Jurkat, Clone E6-1 (cell line): ENCODE results near the gene PRSS12.
"Not testable (repeated sequence)": the region's sequence is repeated elsewhere in the genome, so short reads cannot be mapped to it uniquely, and the experiment has no call there.

Experiments used
- DNase-seq: peaks from one replicate; pipeline ENCODE4 v3.0.0-alpha.2; 2011; ENCODE audit warnings: low read depth, low spot score
- H3K4me3 ChIP-seq: 2 replicates; pipeline ENCODE4 v1.5.1; 2011; ENCODE audit warnings: mild to moderate bottlenecking, low read length, control low read depth, moderate library complexity

The PRSS12 gene

DNA sequence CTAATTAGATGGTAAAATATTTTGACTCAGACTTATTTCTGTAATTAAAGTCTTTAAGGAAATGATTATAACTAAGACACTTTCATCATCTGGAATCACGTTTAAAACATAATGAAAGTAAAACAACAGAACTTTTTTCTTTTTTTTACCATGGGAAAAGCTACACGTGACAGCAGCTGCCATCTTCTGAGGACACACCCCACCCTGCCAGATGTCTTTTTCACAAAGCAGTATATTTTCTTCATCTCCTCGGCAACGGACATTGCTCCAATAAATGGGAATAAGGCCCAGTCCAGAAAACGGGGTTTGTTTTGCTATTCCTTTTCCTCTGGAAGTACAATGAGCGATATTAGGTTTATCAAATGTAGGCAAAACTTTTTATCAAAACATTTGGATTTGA is 17.5 kb downstream of the PRSS12 start:
- H3K4me3 ChIP-seq: no peak overlapping the region
- no peak for DNase-seq

DNA sequence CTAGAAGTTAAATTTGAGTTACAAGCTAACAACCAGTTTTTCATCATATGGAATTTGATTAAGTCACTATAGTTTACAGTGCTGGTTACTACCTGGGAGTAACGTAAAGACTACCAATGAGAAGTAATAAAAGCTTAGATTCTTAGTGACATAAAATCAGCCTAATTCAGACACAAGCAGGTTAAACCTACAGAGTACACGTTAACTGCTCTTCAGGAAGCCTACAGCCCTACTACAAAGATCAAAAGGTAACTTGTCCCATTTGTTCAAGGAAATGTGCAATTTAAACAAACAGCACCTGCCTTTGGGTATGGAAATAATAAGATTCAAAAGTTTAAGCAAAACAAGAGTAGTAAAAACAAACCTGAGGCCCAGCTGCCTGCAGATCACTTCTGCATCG is 21.5 kb downstream of the PRSS12 start:
- DNase-seq: no peak
- no peak overlapping the region for H3K4me3 ChIP-seq

GRCh38 chr4:118329849-118330248 is 23.0 kb downstream of the PRSS12 start:
- DNase-seq: no peak
- H3K4me3 ChIP-seq: no peak overlapping the region

- no peak overlapping the region for H3K4me3 ChIP-seq
- no peak for DNase-seq
Observed at GRCh38 chr4:118327554-118328241, 25.1 kb downstream of the PRSS12 start.

DNA sequence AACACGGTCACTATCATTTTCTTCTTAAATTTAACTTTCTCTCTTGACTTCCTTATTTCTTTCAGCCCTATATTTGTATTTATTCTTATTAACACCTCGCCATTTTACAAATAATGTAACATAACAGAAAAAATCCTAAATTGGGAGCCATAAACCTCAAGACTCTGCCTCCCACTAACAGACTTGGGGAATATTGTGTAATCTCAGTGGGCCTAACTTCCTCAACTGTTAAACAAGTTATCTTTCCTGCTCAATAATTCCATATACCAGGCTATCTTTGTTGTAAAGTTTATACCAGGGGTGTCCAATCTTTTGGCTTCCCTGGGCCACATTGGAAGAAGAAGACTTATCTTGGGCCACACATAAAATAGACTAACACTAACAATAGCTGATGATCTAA is 26.2 kb downstream of the PRSS12 start:
- no peak overlapping the region for H3K4me3 ChIP-seq
- DNase-seq: no peak

- DNase-seq: no peak
- H3K4me3 ChIP-seq: no peak overlapping the region
Observed at GRCh38 chr4:118325431-118325830, 27.4 kb downstream of the PRSS12 start.

DNA sequence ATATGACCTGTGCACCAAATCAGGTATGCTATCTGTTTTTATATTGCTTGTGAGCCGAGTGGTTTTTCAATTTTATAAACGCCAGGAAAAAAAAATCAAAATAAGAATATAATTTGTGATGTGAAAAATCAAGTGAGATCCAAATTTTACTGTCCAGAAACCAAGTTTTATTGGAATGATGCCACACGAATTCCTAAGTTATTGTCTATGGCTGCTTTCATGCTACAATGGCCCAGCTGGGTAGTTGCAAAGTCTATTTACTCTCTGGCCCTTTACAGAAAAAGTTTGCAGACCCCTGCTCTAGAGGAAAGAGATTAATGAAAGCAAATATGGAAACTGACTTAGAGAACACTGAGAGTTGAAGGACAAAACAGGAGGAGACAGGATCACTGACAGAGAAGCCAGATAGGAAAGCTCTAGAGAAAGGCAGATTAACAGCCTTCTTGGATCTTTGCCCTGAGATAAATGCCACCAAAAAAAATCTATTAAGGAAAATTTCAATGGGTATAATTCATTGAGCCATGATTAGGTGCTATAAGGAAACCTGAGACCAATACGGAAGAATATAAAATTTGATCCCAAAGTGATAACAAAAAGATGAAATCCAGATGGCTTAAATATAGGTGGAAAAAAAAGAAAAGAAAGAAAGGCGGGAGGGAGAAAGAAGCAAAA is 29.8 kb downstream of the PRSS12 start:
- DNase-seq: no peak

GRCh38 chr4:118318931-118319330 is 33.9 kb downstream of the PRSS12 start:
- H3K4me3 ChIP-seq: no peak overlapping the region
- no peak for DNase-seq

More for the DNA sequence above, 29.8 kb downstream of the PRSS12 start:
- H3K4me3 ChIP-seq: no peak overlapping the region

GRCh38 chr4:118317691-118318090 is 35.1 kb downstream of the PRSS12 start:
- DNase-seq: no peak

GRCh38 chr4:118314221-118314620 is 38.6 kb downstream of the PRSS12 start:
- no peak overlapping the region for H3K4me3 ChIP-seq
- DNase-seq: no peak

More at GRCh38 chr4:118317691-118318090, 35.1 kb downstream of the PRSS12 start:
- no peak overlapping the region for H3K4me3 ChIP-seq

- H3K4me3 ChIP-seq: no peak overlapping the region
- no peak for DNase-seq
Observed at GRCh38 chr4:118313098-118313497, 39.7 kb downstream of the PRSS12 start.

- DNase-seq: no peak
- H3K4me3 ChIP-seq: no peak overlapping the region
Observed at GRCh38 chr4:118308306-118309030, 44.3 kb downstream of the PRSS12 start.

- H3K4me3 ChIP-seq: no peak overlapping the region
- DNase-seq: no peak
Observed at GRCh38 chr4:118307643-118308042, 45.2 kb downstream of the PRSS12 start.

DNA sequence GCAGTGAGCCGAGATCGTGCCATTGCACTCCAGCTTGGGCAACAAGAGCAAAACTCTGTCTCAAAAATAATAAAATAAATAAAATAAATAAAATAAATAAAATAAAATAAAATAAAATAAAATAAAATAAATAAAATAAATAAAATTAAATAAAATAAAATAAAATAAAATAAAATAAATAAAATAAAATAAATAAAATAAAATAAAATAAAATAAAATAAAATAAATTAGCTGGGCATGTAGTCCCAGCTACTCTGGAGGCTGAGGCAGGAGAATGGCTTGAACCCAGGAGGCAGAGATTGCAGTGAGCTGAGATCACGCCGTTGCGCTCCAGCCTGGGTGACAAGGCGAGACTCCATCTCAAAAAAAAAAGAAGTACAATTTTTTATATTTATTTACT is 53.2 kb downstream of the PRSS12 start:
- DNase-seq, H3K4me3 ChIP-seq: not testable (repeated sequence)

- DNase-seq: no peak
- no peak overlapping the region for H3K4me3 ChIP-seq
Observed at GRCh38 chr4:118296729-118297128, 56.1 kb downstream of the PRSS12 start.

- no peak for DNase-seq
- no peak overlapping the region for H3K4me3 ChIP-seq
Observed at GRCh38 chr4:118290951-118291350, 61.9 kb downstream of the PRSS12 start.

- no peak for DNase-seq
- no peak overlapping the region for H3K4me3 ChIP-seq
Observed at GRCh38 chr4:118289794-118290193, 63.0 kb downstream of the PRSS12 start.

DNA sequence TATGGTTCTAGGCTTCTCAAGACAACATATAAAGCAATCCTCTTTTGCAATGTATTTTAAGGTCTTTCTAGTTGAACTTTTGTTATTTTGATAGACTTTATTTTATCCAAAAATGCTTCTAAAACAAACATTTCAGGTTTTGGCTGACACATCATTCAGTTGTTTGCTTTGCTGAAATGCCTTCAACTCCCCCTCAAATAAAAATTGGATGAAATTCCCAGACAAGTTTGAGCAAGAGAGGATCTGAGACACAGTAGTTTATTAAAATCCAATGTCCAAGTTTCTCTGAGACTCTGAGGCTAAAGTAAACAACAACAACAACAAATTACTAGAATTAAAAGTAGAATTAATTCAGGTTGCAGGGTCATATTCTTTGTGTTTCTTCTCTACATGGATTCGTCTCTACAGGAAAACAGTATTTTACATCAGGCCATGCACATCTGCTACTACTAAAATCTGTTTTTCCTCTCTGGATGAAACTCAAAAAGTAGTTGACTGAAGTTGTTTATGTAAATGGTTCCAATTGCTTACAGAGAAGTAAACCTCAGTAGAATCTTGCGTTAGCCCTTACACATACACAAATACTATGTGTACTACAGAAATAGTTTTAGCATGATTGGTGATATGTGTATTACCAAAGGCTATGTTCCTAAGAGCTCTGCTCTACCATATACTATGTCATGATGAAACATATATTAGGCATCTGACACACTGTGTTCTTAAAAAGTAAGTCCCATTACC is 64.9 kb downstream of the PRSS12 start:
- H3K4me3 ChIP-seq: no peak overlapping the region
- no peak for DNase-seq

- no peak overlapping the region for H3K4me3 ChIP-seq
- no peak for DNase-seq
Observed at GRCh38 chr4:118286685-118287084, 66.1 kb downstream of the PRSS12 start.

DNA sequence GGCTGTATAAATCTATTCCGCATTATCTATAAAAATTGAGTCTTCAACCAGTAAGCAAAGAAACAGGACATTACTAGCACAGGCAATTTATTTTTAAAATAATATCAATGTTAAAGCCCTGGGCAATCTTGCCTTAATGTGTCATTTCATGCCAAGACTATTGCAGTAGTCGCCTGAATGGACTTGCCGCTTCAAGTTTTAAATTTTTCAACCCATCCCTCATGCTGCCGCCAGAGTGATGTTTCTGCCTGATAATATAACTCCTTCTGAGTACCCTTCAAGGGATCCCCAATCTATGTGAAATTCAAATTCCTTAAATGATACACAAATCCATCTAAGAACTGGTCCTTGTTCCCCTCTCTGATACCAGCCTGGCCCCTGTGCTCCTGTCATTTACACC is 66.9 kb downstream of the PRSS12 start:
- no peak for DNase-seq
- H3K4me3 ChIP-seq: no peak overlapping the region
